ENCODE measurements around the gene PRADC1.

DNA sequence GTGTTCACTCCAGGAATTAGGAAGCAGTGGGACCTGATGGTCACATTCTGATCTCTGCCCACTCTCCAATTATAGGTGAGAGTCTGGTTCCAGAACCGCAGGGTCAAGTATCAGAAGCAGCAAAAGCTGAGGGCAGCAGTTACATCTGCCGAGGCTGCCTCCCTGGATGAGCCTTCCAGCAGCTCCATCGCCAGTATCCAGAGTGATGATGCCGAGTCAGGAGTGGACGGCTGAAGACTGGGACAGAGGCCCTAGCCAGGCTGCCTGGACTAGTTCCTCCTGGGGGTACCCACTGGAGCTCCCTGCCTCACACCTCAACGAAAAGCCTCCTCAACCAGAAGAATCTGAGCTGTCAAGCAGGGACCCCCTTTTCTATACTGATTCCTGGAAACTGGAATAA is 22.3 kb downstream of the PRADC1 start:
- TF ChIP-seq EGR1 (IDR thresholded peaks at IDR 0.05), result no peak
- TF ChIP-seq CEBPB (IDR thresholded peaks at IDR 0.05), result no peak
- TF ChIP-seq TEAD4 (IDR thresholded peaks at IDR 0.05), result no peak
- TF ChIP-seq REST (IDR thresholded peaks at IDR 0.05; ENCODE audit: low read depth), result no peak
- TF ChIP-seq YY1 (IDR thresholded peaks at IDR 0.05; ENCODE audit: low read depth), result no peak
- TF ChIP-seq TAF1 (IDR thresholded peaks at IDR 0.05; ENCODE audit: low read depth), result no peak
- no peak for TF ChIP-seq ZBTB7A (IDR thresholded peaks at IDR 0.05; ENCODE audit: low read depth)
- no peak for TF ChIP-seq FOXM1 (IDR thresholded peaks at IDR 0.05; ENCODE audit: borderline replicate concordance, low read depth)
- no peak for TF ChIP-seq TCF12 (IDR thresholded peaks at IDR 0.05; ENCODE audit: low read depth)
